ENCODE data around the gene RYR3.

The RYR3 gene

GRCh38 chr15:33678176-33678575 lies 367.4 kb downstream of the RYR3 start (continued):
- no peak for TF ChIP-seq POU6F1 (CRISPR knock-in tag; IDR thresholded peaks at IDR 0.05; ENCODE audit: borderline replicate concordance, low read depth)
- no peak for TF ChIP-seq BACH2 (CRISPR knock-in tag; IDR thresholded peaks at IDR 0.05; ENCODE audit: borderline replicate concordance)
- TF ChIP-seq RARB (CRISPR knock-in tag; IDR thresholded peaks at IDR 0.05) = no peak
- no peak for TF ChIP-seq TOX (CRISPR knock-in tag; IDR thresholded peaks at IDR 0.05; ENCODE audit: borderline replicate concordance)
- TF ChIP-seq ZNF8 (CRISPR knock-in tag; IDR thresholded peaks at IDR 0.05) = no peak
- TF ChIP-seq ISL1 (CRISPR knock-in tag; IDR thresholded peaks at IDR 0.05) = no peak
- no peak for TF ChIP-seq PPARA (CRISPR knock-in tag; IDR thresholded peaks at IDR 0.05; ENCODE audit: borderline replicate concordance)

GRCh38 chr15:33678602-33679001 lies 367.8 kb downstream of the RYR3 start:
- no peak for TF ChIP-seq GLIS3 (CRISPR knock-in tag; IDR thresholded peaks at IDR 0.05)
- TF ChIP-seq CSDC2 (CRISPR knock-in tag; IDR thresholded peaks at IDR 0.05) = no peak
- no peak for TF ChIP-seq TCF4 (CRISPR knock-in tag; IDR thresholded peaks at IDR 0.05; ENCODE audit: borderline replicate concordance)
- TF ChIP-seq ZNF565 (CRISPR knock-in tag; conservative IDR thresholded peaks at IDR 0.05; ENCODE audit: low read depth) = no peak
- no peak for TF ChIP-seq CSRNP3 (CRISPR knock-in tag; IDR thresholded peaks at IDR 0.05)
- no peak for TF ChIP-seq TOX (CRISPR knock-in tag; IDR thresholded peaks at IDR 0.05; ENCODE audit: borderline replicate concordance)
- TF ChIP-seq SNAI2 (CRISPR knock-in tag; IDR thresholded peaks at IDR 0.05) = no peak
- TF ChIP-seq ZNF8 (CRISPR knock-in tag; IDR thresholded peaks at IDR 0.05) = no peak
- no peak for TF ChIP-seq ESRRG (CRISPR knock-in tag; IDR thresholded peaks at IDR 0.05)
- TF ChIP-seq ISL1 (CRISPR knock-in tag; IDR thresholded peaks at IDR 0.05) = no peak
- no peak for ATAC-seq

- ATAC-seq = no peak
- TF ChIP-seq ZNF565 (CRISPR knock-in tag; conservative IDR thresholded peaks at IDR 0.05; ENCODE audit: low read depth) (no peak), CSDC2 (CRISPR knock-in tag; IDR thresholded peaks at IDR 0.05) (no peak), CSRNP3 (CRISPR knock-in tag; IDR thresholded peaks at IDR 0.05) (no peak), ARNTL (CRISPR knock-in tag; IDR thresholded peaks at IDR 0.05; ENCODE audit: borderline replicate concordance, low read depth) (no peak), TSHZ2 (CRISPR knock-in tag; IDR thresholded peaks at IDR 0.05) (no peak)
Observed at GRCh38 chr15:33679061-33679460, 368.3 kb downstream of the RYR3 start.

GRCh38 chr15:33680336-33680735 lies 369.6 kb downstream of the RYR3 start:
- TF ChIP-seq PATZ1 (CRISPR knock-in tag; IDR thresholded peaks at IDR 0.05; ENCODE audit: borderline replicate concordance) (no peak), ZFP3 (CRISPR knock-in tag; IDR thresholded peaks at IDR 0.05) (no peak), CREB5 (CRISPR knock-in tag; IDR thresholded peaks at IDR 0.05; ENCODE audit: low read depth) (no peak), OSR1 (CRISPR knock-in tag; IDR thresholded peaks at IDR 0.05) (no peak), TCF4 (CRISPR knock-in tag; IDR thresholded peaks at IDR 0.05; ENCODE audit: borderline replicate concordance) (no peak), ZNF70 (CRISPR knock-in tag; IDR thresholded peaks at IDR 0.05) (no peak), GLIS3 (CRISPR knock-in tag; IDR thresholded peaks at IDR 0.05) (no peak), ZC3H10 (CRISPR knock-in tag; IDR thresholded peaks at IDR 0.05) (no peak), PPARA (CRISPR knock-in tag; IDR thresholded peaks at IDR 0.05; ENCODE audit: borderline replicate concordance) (no peak), CSRNP3 (CRISPR knock-in tag; IDR thresholded peaks at IDR 0.05) (no peak)
- no peak for ATAC-seq
